ENCODE data around the gene IFT57. TPM values are rescaled to one million over a fixed set of nuclear protein-coding genes. Genes with fewer than 3 reads are reported as not detected.

IFT57 gene
- total and polyA plus RNA-seq, 9 of the 15 experiments (the other 6 are each of a cell fraction or from before 2014, with no cell fraction given): 1.5 to 20.1 (median 9.9) TPM

- TF ChIP-seq RAD21 (CRISPR knock-in tag; conservative IDR thresholded peaks at IDR 0.05 in 1 of 2, IDR thresholded peaks at IDR 0.05 in 1 of 2): no peak
- no peak for TF ChIP-seq ZEB2 (IDR thresholded peaks at IDR 0.05)
- TF ChIP-seq SAFB (IDR thresholded peaks at IDR 0.05; ENCODE audit: borderline replicate concordance, low read depth, low read length): no peak
- TF ChIP-seq SIN3B (IDR thresholded peaks at IDR 0.05; ENCODE audit: low read depth): no peak
- no peak for TF ChIP-seq E2F3 (CRISPR knock-in tag; IDR thresholded peaks at IDR 0.05)
Observed at GRCh38 chr3:108189440-108189839, 32.8 kb downstream of the IFT57 start (continued).

GRCh38 chr3:108185536-108185935 lies 36.7 kb downstream of the IFT57 start:
- no peaks in the 10 kb centered on the region for H3K4me1 ChIP-seq (replicated peaks in 1 of 2; ENCODE audit: control insufficient read depth in 2 of 2, insufficient read depth in 2 of 2, low read length in 2 of 2)
- no peak overlapping the region for H3K27ac ChIP-seq (ENCODE audit: extremely low read depth, low read depth, low read length)
- no peaks in the 10 kb centered on the region for H3K36me3 ChIP-seq (ENCODE audit: control insufficient read depth, insufficient read depth, low read length)
- H3K9ac ChIP-seq (ENCODE audit: insufficient read depth in 1 of 2, low read depth in 2 of 2, low read length in 2 of 2): no peak overlapping the region
- no peaks in the 10 kb centered on the region for H3K27me3 ChIP-seq (ENCODE audit: control insufficient read depth in 2 of 2, insufficient read depth in 2 of 2, low read length in 2 of 2)
- ChIA-PET POLR2A (no interaction called here), CTCF (ENCODE audit: low intra/inter-chr PET ratio) (no interaction called here)
- intact Hi-C loops (cut with micrococcal nuclease) (no loop called here), in situ Hi-C loops (cut with MboI) (no loop called here)
- H3K9me3 ChIP-seq (replicated peaks; ENCODE audit: control insufficient read depth, insufficient read depth, low read depth, low read length): no peaks in the 10 kb centered on the region
- DNase-seq (ENCODE audit: extremely low read depth in 1 of 4, low spot score in 3 of 4) (no peak), FAIRE-seq (no peak), ATAC-seq (no peak)
- WGBS (ENCODE audit: insufficient coverage, low coverage, missing lambda C conversion rate): 20% methylated on average over 1 of the region's 6 CpGs
- H3K9me1 ChIP-seq (ENCODE audit: control insufficient read depth, insufficient read depth, low read length): no peaks in the 10 kb centered on the region
- H2AFZ ChIP-seq (ENCODE audit: low read depth, low read length): no peak overlapping the region
- no peaks in the 10 kb centered on the region for H4K20me1 ChIP-seq (replicated peaks; ENCODE audit: control insufficient read depth, insufficient read depth, low read length)
- no peak overlapping the region for H3K4me3 ChIP-seq
- H3K4me2 ChIP-seq (ENCODE audit: insufficient read depth, low read length): no peak overlapping the region
- no TSS peak for BruUV-seq (replicated peaks)
- no peaks in the 10 kb centered on the region for H3K79me2 ChIP-seq (ENCODE audit: control insufficient read depth, insufficient read depth, low read length)
- no peak for TF ChIP-seq CTCFL (IDR thresholded peaks at IDR 0.05; ENCODE audit: borderline replicate concordance, insufficient read depth, low read depth, low read length, poor library complexity, severe bottlenecking)
- no peak for TF ChIP-seq ETV6 (IDR thresholded peaks at IDR 0.05; ENCODE audit: borderline replicate concordance in 1 of 2, low read depth in 2 of 2, low read length in 1 of 2)
- TF ChIP-seq ETV6 (CRISPR knock-in tag; IDR thresholded peaks at IDR 0.05; ENCODE audit: borderline replicate concordance): no peak
- TF ChIP-seq HNRNPK (IDR thresholded peaks at IDR 0.05; ENCODE audit: low read depth, low read length, poor library complexity, severe bottlenecking): no peak
- TF ChIP-seq NFXL1 (CRISPR knock-in tag; IDR thresholded peaks at IDR 0.05): no peak
- no peak for TF ChIP-seq UBTF (IDR thresholded peaks at IDR 0.05; ENCODE audit: borderline replicate concordance in 1 of 2, low read depth in 2 of 2, low read length in 2 of 2)
- TF ChIP-seq NUFIP1 (IDR thresholded peaks at IDR 0.05; ENCODE audit: partially characterized antibody): no peak
- no peak for TF ChIP-seq ZNF395 (CRISPR knock-in tag; IDR thresholded peaks at IDR 0.05)
- no peak for TF ChIP-seq MXD1 (CRISPR knock-in tag; IDR thresholded peaks at IDR 0.05; ENCODE audit: borderline replicate concordance, poor library complexity, severe bottlenecking)
